GM03348 (cell line): ENCODE data around the gene KRT76.

ENCODE experiments used
- DNase-seq: peaks from one replicate; pipeline ENCODE4 v3.0.0; 2012; ENCODE audit warnings: low spot score

KRT76 gene

DNA sequence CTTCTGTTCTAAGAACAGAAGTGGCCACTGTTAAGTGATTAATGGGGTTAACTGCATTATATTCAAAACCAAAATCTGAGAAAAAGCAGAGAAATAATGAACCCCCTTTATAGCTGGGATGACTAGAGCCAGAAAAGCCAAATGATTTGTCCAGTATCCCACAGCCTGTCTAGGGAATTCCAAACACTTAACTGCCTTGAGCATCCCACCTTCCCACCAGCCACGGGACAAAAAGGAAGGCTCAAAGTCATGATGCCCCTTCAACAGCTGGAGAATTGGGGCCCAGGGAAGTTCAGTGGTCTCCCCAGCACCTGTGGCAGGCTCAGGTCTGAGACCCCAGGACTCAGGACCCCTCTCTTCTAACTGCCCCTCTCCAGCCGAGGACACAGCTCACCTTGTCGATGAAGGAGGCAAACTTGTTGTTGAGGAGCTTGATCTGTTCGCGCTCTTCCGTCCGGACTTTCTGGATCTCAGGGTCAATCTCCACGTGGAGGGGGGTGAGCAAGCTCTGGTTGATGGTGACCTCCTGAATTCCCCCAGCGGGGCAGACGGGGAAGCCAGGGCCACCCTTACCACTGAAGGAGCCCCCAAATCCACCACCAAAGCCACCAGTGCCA lies 36.2 kb upstream of the KRT76 start:
- DNase-seq = no peak

DNA sequence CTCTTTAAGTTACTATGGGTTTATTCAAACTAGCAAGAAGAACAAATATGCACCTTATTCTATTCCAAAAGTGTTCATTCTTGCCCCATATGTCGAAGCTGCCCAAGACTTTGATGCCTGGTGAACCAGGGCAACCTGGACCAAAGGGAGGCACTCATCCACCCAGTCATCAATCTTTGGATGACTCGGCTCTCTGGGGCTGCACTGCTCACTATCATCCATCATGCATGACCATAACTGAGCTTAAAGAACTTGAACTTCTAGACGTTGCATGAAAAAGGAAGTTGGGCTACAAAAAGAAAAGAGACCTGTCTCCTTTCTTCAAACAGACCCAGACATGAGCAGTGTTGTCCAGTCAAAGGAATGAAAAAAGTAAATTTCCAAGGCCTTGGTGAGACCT lies 35.6 kb upstream of the KRT76 start:
- DNase-seq = no peak

DNA sequence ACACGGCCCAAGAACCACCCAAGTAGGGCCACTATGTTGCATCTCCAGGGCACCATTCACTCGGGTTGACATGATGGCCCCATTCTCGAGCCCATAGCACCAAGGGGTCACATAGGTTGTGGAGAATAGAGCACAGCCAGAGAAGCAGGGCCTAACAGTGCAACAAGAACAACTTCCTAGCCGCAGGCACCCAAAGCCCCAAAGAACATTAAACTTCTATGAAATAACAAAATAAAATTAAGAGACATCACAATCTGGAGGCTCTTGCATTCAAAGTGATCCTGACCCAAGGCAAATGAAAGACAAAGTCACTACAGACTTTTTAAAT lies 34.9 kb upstream of the KRT76 start:
- DNase-seq = no peak

DNA sequence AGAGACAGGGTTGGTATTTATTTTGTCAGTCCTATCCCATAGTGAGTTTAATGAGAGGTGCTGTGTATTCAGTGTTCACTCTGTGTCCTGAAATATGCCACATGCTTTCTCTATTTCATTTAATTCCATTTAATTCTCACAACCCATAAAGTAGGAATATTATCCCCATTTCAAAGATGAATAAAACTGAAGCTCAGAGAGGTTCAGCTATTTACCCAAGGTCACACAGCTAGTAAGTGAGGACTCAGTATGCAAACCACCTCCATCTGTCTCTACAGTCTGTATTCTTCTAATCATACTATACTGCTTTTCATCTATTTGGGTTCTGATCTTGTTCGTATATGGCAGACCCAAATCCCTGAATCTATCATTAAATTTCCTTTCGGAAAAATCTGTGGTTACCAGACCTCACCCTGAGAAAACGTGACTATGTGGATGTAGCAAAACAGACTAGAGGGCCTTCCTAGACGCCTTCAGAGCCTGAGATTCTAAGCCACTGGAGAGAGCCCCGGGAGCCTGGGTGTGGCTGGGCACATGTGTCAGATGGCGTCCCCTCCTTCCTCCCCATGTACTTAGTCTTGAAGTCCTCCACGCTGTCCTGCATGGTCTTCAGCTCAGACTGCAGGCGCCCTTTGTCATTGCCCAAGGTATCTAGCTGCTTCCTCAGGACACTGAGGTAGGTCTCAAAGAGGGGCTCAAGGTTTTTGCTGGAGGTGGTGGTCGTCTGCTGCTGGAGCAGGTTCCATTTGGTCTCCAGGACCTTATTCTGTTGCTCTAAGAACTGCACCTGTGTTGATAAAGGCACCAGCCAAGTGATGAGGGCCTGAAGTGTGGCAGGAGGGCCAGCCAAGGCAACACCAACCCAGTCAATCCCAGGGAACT lies 34.3 kb upstream of the KRT76 start:
- DNase-seq = no peak

DNA sequence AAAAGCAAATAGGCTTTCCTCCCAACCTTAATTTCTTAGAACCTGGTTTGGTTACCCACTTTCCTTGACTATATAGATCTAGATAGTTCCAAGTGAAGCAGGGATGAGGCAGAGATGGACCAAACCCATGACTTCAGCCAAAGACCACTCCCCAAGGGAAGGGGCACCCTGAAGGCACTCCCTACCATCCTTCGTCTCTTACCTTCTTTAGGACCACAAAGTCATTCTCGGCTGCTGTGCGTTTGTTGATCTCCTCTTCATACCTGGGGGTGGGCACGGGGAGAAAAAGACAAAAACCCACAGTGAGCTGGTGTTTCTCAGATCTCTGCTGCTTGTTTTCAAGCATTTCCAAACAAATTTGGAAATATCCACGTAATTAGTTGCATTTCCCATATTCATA lies 33.4 kb upstream of the KRT76 start:
- DNase-seq = no peak

DNA sequence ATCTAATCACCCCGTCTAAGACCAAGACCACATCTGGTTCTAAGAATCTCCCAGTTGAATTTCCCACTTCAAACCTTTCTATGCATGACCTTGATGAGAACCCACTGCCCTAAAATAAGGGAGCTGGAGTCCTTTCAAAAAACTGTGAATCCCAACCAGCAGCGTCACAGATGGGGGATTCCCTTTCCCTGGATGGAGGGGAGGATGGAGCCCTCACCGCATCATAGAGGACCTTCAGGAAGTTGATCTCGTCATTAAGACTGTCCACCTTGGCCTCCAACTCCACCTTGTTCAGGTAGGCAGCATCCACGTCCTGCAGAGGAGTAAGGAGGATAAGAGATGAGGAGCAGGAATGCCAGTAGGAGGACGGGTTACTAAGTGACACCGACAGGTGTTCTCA lies 32.0 kb upstream of the KRT76 start:
- no peak for DNase-seq

DNA sequence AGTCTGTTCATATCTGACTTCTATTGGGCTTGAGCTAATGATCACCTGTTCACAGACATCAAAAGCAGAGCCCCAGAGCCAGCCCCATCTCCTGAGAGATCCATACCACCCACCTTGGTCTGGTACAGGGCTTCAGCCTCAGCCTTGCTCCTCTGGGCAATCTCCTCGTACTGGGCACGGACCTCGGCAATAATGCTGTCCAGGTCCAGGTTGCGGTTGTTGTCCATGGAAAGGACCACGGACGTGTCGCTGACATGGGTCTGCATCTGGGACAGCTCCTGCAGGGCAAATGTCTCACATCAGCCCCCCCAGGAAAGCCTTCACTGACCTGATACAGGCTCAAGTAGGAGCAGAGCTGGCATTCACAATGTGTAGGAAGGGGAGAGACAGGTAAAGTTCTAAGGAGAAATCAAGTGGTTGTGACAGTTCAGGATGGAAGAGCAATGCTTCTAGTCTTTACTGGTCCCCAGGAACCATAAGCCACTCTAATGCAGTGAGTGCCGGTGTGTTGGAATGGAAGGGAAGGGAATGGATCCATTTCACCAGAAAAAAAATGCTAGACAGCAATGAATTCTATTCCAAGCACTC lies 31.5 kb upstream of the KRT76 start:
- DNase-seq = no peak

DNA sequence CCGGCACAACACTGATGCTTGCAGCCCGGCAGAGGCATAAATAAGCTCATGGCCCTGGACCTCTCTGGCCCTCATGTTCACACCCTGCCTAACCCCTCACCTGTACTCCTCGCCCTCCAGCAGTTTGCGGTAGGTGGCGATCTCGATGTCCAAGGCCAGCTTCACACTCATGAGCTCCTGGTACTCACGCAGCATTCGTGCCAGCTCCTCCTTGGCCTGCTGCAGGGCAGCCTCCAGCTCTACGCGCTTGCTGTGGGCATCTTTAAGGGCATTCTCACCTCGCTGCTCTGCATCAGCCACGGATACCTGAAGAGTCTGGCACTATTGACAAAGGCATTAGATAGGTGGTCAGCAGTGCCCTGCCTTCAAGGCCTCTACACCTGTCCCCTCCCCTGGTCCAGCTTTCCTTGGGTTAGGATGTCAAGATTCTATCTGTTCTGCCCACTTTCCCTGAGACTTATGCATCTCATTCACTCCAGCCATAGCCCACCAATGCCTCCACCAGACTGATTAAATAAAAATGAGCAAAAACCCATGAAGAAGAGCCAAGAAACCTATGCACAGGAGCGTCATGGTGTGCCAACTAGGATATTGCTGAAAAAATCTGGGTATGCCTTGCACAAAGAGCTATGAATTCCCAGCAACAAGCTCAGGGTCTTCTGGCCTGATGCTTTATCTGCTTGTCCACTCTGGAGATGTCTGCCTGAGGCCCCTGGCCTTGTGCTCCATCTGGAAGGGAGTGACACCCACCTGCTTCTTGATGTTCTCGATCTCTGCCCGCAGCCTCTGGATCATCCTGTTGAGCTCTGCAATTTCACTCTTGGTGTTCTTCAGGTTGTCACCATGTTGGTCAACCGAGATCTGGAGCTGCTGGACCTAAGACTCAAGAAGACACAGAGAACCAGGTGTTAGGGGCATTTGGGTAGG lies 30.7 kb upstream of the KRT76 start:
- no peak for DNase-seq

DNA sequence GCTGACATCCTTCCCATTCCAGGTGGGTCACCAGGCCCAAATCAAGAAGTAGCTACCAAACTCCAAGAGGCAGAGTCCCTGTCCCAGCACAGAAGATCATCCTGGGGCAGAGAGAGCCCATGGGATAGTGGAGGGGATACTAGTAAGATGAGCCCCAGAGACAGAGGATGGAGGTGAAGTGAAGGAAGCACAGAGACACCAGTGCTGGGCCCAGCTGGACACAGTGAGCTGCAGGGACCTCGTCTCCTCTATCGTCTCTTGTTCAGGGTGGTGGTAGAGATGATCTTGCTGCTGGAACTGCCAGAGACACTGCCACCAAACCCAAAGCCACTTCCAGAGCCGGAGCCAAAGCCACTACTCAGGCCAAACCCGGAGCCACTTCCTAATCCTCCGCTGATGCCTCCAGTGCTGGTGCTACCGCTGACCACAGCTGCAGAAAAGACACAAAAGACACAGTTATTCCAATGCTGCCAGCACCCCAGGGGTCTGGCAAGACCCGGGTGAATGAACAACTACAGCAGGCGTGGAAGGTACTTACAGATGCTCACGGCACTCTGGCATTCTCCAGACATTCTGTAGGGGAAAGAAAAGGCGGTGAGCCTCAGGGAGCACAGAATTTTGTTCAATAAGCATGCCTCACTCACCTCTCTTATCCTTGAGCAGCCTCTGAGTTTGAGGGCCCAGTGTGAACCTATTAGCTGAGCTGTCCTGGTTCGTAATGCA lies 29.8 kb upstream of the KRT76 start:
- no peak for DNase-seq

DNA sequence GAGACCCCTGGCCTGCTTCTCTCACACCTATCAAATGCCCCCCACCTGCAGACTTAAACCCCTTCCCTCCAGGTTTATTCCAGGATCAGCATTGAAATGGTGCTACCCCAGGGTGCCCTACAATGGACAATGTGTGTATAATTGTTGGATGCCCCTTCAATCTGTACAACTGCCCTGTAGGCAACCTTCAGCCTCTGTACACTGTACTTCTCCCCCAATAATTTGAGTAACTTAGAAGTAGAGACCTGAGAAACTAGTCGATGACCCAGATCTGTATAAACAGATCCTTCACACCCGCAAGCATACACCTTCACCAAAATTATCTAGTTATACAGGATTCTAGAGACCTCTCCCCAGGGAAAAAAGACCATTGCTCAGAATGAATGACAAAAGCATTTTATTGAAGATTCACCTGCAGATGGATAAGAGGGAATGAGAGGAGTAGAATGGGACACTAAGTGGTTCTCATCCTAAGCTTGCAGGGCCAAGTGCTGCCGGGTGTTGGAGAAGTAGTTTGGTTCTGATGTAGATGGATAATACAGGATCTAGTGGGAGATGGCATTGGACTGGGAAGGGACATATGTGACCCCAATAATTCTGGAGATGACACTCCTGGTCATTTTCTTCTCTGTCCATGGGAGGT lies 29.1 kb upstream of the KRT76 start:
- DNase-seq = no peak

DNA sequence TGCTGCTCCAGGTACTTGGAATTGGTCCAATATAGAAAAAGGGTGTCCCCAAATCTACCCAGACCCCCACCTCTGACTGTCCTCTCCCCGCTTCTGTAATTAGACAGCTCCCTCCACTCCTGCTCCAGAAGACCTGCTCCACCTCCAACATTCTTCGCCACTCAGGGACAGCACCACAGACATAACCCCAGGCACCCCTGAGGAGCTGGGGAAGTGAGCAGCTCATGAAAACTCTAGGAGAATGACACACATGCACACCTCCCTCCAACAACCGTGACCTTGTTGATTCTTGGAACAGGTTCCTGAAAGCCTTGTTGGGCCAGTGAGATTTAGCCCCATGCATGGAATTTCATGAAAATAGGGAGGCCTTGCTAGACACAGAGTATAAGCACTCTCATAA lies 28.6 kb upstream of the KRT76 start:
- no peak for DNase-seq

DNA sequence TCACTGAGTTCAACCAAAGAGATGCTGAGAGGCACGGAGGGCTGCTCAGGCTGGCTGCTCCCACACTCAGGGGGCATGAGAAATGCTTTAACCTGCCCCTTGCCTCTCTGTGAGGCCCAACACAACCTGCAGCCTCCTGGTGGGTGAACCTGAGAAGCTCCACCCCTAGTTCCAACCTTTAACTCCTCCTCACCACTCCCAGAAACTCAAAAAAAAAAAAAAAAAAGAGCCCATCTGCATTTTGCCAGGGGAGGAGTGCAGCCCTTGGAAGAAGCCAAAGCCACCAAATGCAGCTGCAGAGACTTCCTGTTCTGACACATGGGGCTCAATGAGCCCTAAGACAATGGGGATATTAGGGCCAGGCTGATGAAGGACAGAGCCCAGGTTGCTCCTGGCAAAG lies 27.9 kb upstream of the KRT76 start:
- no peak for DNase-seq

DNA sequence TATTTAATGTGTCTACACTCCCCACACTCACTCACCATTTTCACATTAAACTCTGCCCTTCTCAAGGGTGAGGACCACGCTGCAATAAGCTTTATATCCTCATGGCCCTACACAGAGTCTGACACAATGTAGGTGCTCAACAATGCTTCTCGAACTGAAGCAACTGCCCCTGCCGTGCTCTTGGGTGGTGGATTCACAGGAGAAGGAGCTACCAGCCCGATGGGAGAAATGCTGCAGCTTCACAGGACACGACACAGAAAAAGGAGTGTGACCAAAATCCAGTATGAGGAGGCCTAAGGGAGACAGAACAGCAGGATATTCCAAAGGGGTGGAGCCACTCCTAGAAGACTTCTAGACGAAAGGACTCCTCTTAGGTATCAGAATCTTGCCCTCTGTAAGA lies 25.3 kb upstream of the KRT76 start:
- DNase-seq = no peak

DNA sequence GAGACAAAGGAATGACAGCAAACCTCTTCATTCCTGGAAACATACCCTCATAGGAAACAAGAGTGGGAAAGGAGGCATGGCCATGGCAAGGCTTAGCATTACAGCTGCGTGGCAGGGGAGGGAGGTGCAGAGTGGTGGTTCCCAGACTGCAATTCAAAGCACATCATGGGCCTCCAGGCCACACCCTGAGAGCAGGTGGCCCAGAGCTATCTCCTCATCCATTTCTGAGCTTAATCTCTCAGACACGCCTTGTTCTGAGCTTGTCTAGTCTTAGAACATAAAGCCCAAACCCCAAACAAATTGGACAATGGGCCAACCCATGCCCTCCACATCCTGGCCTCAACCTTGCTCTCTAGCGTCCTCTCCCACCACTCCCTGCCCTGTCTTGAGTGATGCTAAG lies 24.6 kb upstream of the KRT76 start:
- DNase-seq = no peak

DNA sequence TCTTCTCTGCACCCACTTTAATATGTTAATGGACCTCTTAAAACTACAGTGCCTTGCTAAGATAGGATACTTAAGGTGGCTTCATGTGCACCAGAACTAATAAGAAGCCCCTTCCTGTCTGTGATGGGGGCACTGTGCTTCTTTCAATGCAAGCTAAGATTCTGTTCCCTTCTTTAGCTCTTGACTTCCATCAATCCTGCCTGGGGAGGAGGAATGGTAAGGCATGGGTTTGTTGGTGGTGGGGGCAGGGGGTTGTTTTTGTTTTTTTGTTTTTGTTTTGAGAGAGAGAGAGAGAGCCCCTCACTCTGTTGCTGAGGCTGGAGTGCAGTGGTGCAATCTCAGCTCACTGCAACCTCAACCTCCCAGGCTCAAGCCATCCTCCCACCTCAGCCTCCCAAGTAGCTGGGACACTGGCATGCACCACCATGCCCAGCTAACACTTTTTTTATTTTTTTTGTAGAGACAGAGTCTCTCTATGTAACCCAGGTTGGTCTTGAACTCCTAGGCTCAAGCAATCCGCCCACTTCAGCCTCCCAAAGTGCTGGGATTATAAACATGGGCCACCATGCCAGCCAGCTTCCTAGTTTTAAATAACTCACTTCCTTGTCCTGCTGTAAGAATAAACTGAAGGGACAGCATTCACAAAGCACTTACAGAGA lies 23.2 kb upstream of the KRT76 start:
- DNase-seq = no peak

DNA sequence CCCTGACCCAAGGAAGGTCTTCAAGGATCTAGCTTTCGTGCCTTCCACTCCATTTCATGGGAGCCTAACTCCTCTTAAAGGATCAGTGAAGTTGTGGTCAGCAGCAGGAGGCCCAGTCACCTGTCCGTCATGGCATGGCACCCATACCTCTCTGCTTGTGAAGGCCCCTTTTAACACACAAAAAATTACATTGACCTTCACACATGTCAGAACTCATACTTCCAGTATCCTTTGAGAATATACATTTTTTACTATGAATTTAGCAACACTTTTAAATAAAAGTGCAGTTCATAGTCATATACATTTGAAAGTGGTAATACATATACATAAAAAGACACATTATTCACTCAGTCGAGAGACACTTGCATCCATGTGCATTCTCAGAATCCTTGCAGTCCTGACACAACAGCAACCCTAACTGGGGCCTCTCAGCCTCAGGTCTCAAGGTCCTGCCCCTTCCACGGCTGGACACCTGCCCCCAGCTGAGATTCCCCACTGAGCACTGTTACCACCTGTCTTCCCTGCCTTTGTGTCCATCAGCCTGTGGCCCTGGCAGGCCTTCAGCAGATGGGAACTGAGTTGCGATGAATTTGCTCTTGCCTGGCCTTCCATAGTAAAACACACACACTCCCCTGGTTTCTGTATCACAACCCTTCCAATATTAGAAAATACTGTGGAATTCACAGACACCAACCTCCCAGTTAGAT lies 22.5 kb upstream of the KRT76 start:
- DNase-seq = no peak

DNA sequence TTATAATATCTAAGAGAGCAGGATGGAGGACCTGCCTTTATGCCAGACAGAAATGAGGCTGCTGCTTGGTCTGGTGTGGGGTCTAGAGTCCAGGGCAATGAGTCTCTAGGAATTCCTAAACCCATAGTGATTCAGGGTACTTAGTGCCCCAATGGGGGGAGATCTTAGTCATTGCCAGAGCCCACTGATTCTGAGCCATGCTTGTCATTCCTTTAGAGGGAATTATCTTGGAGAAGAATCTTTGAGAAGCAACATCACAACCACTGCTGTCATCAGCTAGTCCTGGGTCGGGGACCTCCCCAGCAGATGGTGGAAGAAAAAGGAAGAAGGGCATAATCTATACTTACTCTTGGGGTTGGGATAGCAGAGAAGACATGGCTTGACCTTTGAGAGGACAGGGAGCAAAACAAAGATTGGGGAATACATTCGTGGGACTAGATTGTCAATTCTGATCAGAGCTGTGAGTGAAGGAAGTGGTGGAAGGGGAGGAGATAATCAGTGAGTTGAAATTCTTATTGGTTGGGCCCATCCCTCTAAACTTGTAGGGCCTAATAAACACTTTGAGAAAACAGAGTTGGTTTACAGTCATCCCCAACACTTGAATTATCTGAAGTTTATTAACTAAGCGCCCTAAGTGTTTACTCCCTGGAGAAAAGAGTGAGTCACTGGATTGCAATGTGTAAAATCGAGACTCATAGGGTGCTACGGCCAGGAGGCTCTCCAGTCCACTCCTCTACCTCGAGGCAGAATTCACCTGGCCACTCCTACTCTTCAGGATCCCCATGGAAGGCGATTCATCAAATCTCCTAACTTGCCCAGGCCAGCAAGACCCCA lies 21.7 kb upstream of the KRT76 start:
- peak; percentile 22 for DNase-seq

DNA sequence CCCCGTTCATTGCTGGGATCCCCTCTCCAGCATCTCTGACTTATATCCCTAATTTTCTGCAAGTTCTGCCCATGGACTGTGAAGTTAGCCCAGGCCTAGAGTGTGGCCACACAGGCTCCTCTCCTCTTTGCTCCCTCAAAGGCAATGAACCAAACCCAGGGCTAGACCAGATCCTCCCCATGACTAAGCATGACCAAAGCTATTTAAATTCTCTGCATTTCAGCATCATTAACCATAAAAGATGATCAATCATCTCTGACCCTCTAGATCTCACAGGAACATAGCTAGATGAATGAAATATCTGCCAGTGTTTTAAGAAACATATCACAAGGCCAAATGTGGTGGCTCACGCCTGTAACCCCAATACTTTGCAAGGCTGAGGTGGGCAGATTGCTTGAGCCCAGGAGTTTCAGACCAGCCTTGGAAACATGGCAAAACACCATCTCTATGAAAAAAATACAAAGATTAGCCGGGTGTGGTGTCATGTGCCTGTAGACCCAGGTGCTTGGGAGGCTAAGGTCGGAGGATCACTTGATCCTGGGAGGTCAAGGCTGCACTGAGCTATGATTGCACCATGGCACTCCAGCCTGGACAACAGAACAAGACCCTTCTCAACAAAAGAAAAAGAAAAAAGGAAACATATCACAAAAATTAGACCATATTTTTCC lies 21.0 kb upstream of the KRT76 start:
- DNase-seq = peak; percentile 73

DNA sequence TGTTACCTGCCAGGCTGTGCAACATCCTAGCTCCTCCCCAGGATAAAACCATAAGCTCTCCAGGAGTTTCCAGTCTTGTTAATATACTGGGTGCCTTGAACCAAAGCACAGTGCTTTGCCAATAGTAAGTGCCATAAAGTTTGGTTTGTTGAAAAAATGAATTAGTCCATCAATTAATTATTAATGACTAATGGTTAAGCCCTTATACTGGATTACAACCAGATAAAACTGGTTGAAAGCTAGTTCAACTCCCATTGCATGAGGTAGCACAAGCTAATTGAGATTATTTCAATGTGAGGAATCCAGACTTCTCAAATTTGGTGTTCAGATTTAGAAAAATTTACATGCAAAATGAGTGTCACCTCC lies 20.4 kb upstream of the KRT76 start:
- no peak for DNase-seq
